GM12878 (cell line): ENCODE results near the gene RASGEF1B.

Experiments
- BMI1 ChIP-seq: fragments of 450-650 bp; IDR thresholded peaks from 2 replicates; pipeline ENCODE4 v1.6.1; 2016; ENCODE audit warnings: mild to moderate bottlenecking, moderate library complexity, borderline replicate concordance
- CEBPB ChIP-seq, 2 experiments: fragments of 150-350 bp in 1 of 2; IDR thresholded peaks; 2 replicates each; pipeline ENCODE4 v1.6.1; 2012 to 2014; ENCODE audit warnings: low read depth in 2 of 2, low read length in 2 of 2, borderline replicate concordance in 1 of 2, inconsistent platforms in 1 of 2
- EP300 ChIP-seq, 2 experiments: fragments of 150-350 bp in 1 of 2; IDR thresholded peaks; 2 replicates each; pipeline ENCODE4 v1.6.1; 2011 to 2012; ENCODE audit warnings: low read depth in 2 of 2, low read length in 2 of 2, borderline replicate concordance in 1 of 2, improper control_type of control experiment in 1 of 2, inconsistent platforms in 1 of 2; ENCODE audit not compliant: control insufficient read depth in 1 of 2
- ESRRA ChIP-seq: IDR thresholded peaks from 2 replicates; pipeline ENCODE4 v1.6.1; 2012; ENCODE audit warnings: mild to moderate bottlenecking, low read length, improper control_type of control experiment
- FOXK2 ChIP-seq: fragments of 450-650 bp; IDR thresholded peaks from 2 replicates; pipeline ENCODE4 v1.6.1; 2017; ENCODE audit warnings: mild to moderate bottlenecking, moderate library complexity
- JUND ChIP-seq: IDR thresholded peaks from 2 replicates; pipeline ENCODE4 v1.6.1; 2012; ENCODE audit warnings: low read depth, mild to moderate bottlenecking, low read length, improper control_type of control experiment, moderate library complexity
- MYC ChIP-seq: IDR thresholded peaks from 2 replicates; pipeline ENCODE4 v1.6.1; 2011; ENCODE audit warnings: mild to moderate bottlenecking, low read length, moderate library complexity, inconsistent platforms; ENCODE audit not compliant: insufficient read depth, insufficient replicate concordance, insufficient read length, severe bottlenecking
- NFYB ChIP-seq: IDR thresholded peaks from 2 replicates; pipeline ENCODE4 v1.6.1; 2011; ENCODE audit warnings: low read depth, mild to moderate bottlenecking, low read length, improper control_type of control experiment, moderate library complexity; ENCODE audit not compliant: insufficient read depth
- YY1 ChIP-seq: IDR thresholded peaks from 2 replicates; pipeline ENCODE4 v1.6.1; 2011; ENCODE audit warnings: low read depth, mild to moderate bottlenecking, low read length
- ZNF384 ChIP-seq: IDR thresholded peaks from 2 replicates; pipeline ENCODE4 v1.6.1; 2012; ENCODE audit warnings: low read depth, mild to moderate bottlenecking, low read length, improper control_type of control experiment, borderline replicate concordance
- TF ChIP-seq, protein P1 (sequence below), 3 experiments: IDR thresholded peaks in 2 of 3; conservative IDR thresholded peaks in 1 of 3; 2 replicates each; pipeline ENCODE4 v1.5.1; 2011; ENCODE audit warnings: low read depth in 3 of 3, low read length in 3 of 3, mild to moderate bottlenecking in 3 of 3, control low read depth in 2 of 3, moderate library complexity in 2 of 3, inconsistent platforms in 1 of 3, mixed read lengths in 1 of 3; ENCODE audit not compliant: control insufficient read depth in 2 of 3, insufficient read depth in 1 of 3; ENCODE audit errors: extremely low read depth in 1 of 3
- TF ChIP-seq, protein P2 (sequence below): IDR thresholded peaks from 2 replicates; pipeline ENCODE4 v1.6.1; 2012; ENCODE audit warnings: low read length, inconsistent platforms

DNA sequence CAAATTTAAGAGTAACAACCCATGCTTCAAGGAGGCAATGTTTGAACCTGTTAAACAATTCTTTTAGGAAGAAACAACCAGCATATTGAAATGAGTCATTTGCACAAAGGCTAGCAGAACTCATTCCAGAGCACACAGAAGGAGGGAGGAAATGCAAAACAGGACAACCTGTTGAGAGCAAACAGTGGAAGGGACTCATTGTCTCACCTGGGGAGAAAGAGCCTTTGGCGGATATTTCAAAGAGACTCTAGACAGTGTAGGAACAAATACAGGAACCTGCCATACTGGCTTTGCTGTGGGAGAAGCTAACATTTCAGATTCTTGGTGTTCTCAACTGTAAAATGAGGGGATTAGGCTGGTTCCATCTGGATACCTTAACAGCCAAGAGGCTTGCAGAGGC lies 14.8 kb upstream of the RASGEF1B start:
- TF ChIP-seq CEBPB (IDR thresholded peaks at IDR 0.05; ENCODE audit: borderline replicate concordance in 1 of 2, low read depth in 2 of 2, low read length in 2 of 2), result no peak
- no peak for TF ChIP-seq BMI1
- no peak for TF ChIP-seq ESRRA
- no peak for TF ChIP-seq NFYB
- TF ChIP-seq FOXK2, result no peak
- TF ChIP-seq, protein P1, sequence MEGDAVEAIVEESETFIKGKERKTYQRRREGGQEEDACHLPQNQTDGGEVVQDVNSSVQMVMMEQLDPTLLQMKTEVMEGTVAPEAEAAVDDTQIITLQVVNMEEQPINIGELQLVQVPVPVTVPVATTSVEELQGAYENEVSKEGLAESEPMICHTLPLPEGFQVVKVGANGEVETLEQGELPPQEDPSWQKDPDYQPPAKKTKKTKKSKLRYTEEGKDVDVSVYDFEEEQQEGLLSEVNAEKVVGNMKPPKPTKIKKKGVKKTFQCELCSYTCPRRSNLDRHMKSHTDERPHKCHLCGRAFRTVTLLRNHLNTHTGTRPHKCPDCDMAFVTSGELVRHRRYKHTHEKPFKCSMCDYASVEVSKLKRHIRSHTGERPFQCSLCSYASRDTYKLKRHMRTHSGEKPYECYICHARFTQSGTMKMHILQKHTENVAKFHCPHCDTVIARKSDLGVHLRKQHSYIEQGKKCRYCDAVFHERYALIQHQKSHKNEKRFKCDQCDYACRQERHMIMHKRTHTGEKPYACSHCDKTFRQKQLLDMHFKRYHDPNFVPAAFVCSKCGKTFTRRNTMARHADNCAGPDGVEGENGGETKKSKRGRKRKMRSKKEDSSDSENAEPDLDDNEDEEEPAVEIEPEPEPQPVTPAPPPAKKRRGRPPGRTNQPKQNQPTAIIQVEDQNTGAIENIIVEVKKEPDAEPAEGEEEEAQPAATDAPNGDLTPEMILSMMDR (IDR thresholded peaks at IDR 0.05 in 2 of 3, conservative IDR thresholded peaks at IDR 0.05 in 1 of 3; ENCODE audit: control insufficient read depth in 2 of 3, extremely low read depth in 1 of 3, insufficient read depth in 1 of 3, low read depth in 3 of 3, low read length in 3 of 3), result no peak
- TF ChIP-seq JUND, result no peak
- TF ChIP-seq YY1, result no peak
- TF ChIP-seq, protein P2, sequence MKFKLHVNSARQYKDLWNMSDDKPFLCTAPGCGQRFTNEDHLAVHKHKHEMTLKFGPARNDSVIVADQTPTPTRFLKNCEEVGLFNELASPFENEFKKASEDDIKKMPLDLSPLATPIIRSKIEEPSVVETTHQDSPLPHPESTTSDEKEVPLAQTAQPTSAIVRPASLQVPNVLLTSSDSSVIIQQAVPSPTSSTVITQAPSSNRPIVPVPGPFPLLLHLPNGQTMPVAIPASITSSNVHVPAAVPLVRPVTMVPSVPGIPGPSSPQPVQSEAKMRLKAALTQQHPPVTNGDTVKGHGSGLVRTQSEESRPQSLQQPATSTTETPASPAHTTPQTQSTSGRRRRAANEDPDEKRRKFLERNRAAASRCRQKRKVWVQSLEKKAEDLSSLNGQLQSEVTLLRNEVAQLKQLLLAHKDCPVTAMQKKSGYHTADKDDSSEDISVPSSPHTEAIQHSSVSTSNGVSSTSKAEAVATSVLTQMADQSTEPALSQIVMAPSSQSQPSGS, result no peak
- no peak for TF ChIP-seq ZNF384
- no peak for TF ChIP-seq EP300 (IDR thresholded peaks at IDR 0.05; ENCODE audit: borderline replicate concordance in 1 of 2, control insufficient read depth in 1 of 2, low read depth in 2 of 2, low read length in 2 of 2)
- TF ChIP-seq MYC, result no peak
